K562 (cell line): ENCODE data around the gene CRIP1.

Experiments used
- FOXM1 ChIP-seq, 2 experiments: fragments of 450-650 bp in 1 of 2; sonication (generic) in 1 of 2; formaldehyde crosslinking in 1 of 2; IDR thresholded peaks; 2 replicates each; pipeline versions ENCODE4 v1.6.1 to v1.9.0; 2017 to 2022; ENCODE audit warnings: low read depth in 2 of 2, mild to moderate bottlenecking in 2 of 2, missing genetic modification reagents in 1 of 2, moderate library complexity in 1 of 2
- GABPB1 ChIP-seq: sonication (generic); formaldehyde crosslinking; IDR thresholded peaks from 2 replicates; pipeline ENCODE4 v1.8.0; 2022; ENCODE audit warnings: mild to moderate bottlenecking, missing genetic modification reagents
- GATA2 ChIP-seq: sonication (generic); formaldehyde crosslinking; IDR thresholded peaks from 2 replicates; pipeline ENCODE4 v1.4.0; 2020; ENCODE audit warnings: mild to moderate bottlenecking, missing genetic modification reagents
- PHB2 ChIP-seq: fragments of 450-650 bp; IDR thresholded peaks from 2 replicates; pipeline ENCODE4 v1.6.1; 2017; ENCODE audit warnings: low read depth

DNA sequence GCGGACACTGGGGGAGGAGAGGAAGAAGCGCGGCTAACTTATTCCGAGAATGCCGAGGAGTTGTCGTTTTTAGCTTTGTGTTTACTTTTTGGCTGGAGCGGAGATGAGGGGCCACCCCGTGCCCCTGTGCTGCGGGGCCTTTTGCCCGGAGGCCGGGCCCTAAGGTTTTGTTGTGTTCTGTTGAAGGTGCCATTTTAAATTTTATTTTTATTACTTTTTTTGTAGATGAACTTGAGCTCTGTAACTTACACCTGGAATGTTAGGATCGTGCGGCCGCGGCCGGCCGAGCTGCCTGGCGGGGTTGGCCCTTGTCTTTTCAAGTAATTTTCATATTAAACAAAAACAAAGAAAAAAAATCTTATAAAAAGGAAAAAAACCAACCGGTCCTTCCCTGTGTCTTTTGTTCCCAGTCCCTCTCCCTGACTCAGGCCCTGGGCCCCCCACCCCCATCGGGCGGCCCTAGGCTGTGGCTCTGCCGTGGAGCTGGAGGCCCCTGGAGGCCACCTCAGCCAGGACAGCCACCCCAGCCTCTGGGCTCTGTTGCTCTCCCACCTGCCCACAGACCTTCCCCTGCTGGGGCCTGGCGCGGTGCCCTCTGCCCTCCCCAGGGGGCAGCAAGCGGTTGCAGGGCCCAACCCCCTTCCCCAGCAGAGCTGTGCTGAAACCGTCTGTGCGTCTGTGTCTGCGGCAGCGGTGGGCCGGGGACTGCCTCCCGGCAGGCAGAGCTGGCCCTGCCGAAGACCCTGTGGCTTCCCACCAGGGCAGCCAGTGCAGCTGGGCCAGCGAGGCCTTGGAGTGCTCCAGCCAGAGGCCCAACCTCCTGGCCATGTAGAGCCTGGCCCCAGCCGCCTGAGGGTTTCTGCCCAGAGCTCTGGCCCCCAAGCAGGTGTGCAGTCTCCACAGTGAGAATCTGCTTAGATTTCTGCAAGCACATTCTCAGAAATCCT, 16.1 kb upstream of the CRIP1 start:
- TF ChIP-seq PHB2 (no peak), GABPB1 (CRISPR knock-in tag) (no peak), FOXM1 (IDR thresholded peaks at IDR 0.05; ENCODE audit: low read depth) (no peak), FOXM1 (CRISPR knock-in tag; IDR thresholded peaks at IDR 0.05; ENCODE audit: low read depth) (no peak), GATA2 (no peak)
